ENCODE results near the gene EIPR1.

EIPR1 gene

GRCh38 chr2:3324036-3324386 is 53.6 kb downstream of the EIPR1 start:
- WGBS, 2 experiments (ENCODE audit: insufficient coverage in 2 of 2): 91 to 97% methylated on average over 10 to 11 of the region's 11 CpGs
- Histone ChIP-seq H3K27ac (ENCODE audit: low read depth, low read length, severe bottlenecking) (no peak overlapping the region), H3K9me3 (ENCODE audit: control insufficient read depth, low read length) (no peaks in the 10 kb centered on the region), H3K36me3 (ENCODE audit: control insufficient read depth, insufficient read depth, low read length) (peaks cover under 1% of the 10 kb centered on the region), H3K4me1 (ENCODE audit: control insufficient read depth, insufficient read depth, low read length, poor library complexity, severe bottlenecking) (no peaks in the 10 kb centered on the region), H3K4me3 (ENCODE audit: extremely low read depth, insufficient read depth, low read length, poor library complexity, severe bottlenecking) (no peak overlapping the region)

- WGBS, 2 experiments (ENCODE audit: insufficient coverage in 2 of 2): 95% methylated on average over 17 to 18 of the region's 19 CpGs
- Histone ChIP-seq H3K36me3 (ENCODE audit: control insufficient read depth, insufficient read depth, low read length) (peaks cover 6% of the 10 kb centered on the region), H3K27ac (ENCODE audit: low read depth, low read length, severe bottlenecking) (no peak overlapping the region), H3K4me3 (ENCODE audit: extremely low read depth, insufficient read depth, low read length, poor library complexity, severe bottlenecking) (no peak overlapping the region), H3K9me3 (ENCODE audit: control insufficient read depth, low read length) (no peaks in the 10 kb centered on the region), H3K4me1 (ENCODE audit: control insufficient read depth, insufficient read depth, low read length, poor library complexity, severe bottlenecking) (no peaks in the 10 kb centered on the region)
These were observed 54.1 kb downstream of the EIPR1 start for GRCh38 chr2:3323360-3324035.

GRCh38 chr2:3322311-3322970 is 55.2 kb downstream of the EIPR1 start:
- Histone ChIP-seq H3K36me3 (ENCODE audit: control insufficient read depth, insufficient read depth, low read length) (peaks cover 10% of the 10 kb centered on the region), H3K27ac (ENCODE audit: low read depth, low read length, severe bottlenecking) (no peak overlapping the region), H3K9me3 (ENCODE audit: control insufficient read depth, low read length) (no peaks in the 10 kb centered on the region), H3K4me3 (ENCODE audit: extremely low read depth, insufficient read depth, low read length, poor library complexity, severe bottlenecking) (no peak overlapping the region), H3K4me1 (ENCODE audit: control insufficient read depth, insufficient read depth, low read length, poor library complexity, severe bottlenecking) (no peaks in the 10 kb centered on the region)
- WGBS, 2 experiments (ENCODE audit: insufficient coverage in 2 of 2): 94 to 95% methylated on average over 17 of the region's 18 CpGs

- H3K9me3 ChIP-seq (ENCODE audit: control insufficient read depth, low read length): no peaks in the 10 kb centered on the region
- 92 to 95% methylated on average over 14 to 17 of the region's 17 CpGs for WGBS, 2 experiments (ENCODE audit: insufficient coverage in 2 of 2)
- no peak overlapping the region for H3K27ac ChIP-seq (ENCODE audit: low read depth, low read length, severe bottlenecking)
- no peak overlapping the region for H3K4me3 ChIP-seq (ENCODE audit: extremely low read depth, insufficient read depth, low read length, poor library complexity, severe bottlenecking)
- H3K4me1 ChIP-seq (ENCODE audit: control insufficient read depth, insufficient read depth, low read length, poor library complexity, severe bottlenecking): no peaks in the 10 kb centered on the region
- peaks cover 10% of the 10 kb centered on the region for H3K36me3 ChIP-seq (ENCODE audit: control insufficient read depth, insufficient read depth, low read length)
These were observed 55.8 kb downstream of the EIPR1 start for GRCh38 chr2:3321825-3322224.

GRCh38 chr2:3320910-3321605 is 56.6 kb downstream of the EIPR1 start:
- WGBS, 2 experiments (ENCODE audit: insufficient coverage in 2 of 2): 74 to 82% methylated on average over 11 to 15 of the region's 16 CpGs
- Histone ChIP-seq H3K36me3 (ENCODE audit: control insufficient read depth, insufficient read depth, low read length) (peaks cover 10% of the 10 kb centered on the region), H3K4me3 (ENCODE audit: extremely low read depth, insufficient read depth, low read length, poor library complexity, severe bottlenecking) (no peak overlapping the region), H3K4me1 (ENCODE audit: control insufficient read depth, insufficient read depth, low read length, poor library complexity, severe bottlenecking) (no peaks in the 10 kb centered on the region), H3K27ac (ENCODE audit: low read depth, low read length, severe bottlenecking) (no peak overlapping the region), H3K9me3 (ENCODE audit: control insufficient read depth, low read length) (no peaks in the 10 kb centered on the region)

GRCh38 chr2:3319745-3320566 is 57.7 kb downstream of the EIPR1 start:
- Histone ChIP-seq H3K36me3 (ENCODE audit: control insufficient read depth, insufficient read depth, low read length) (peaks cover 10% of the 10 kb centered on the region), H3K4me3 (ENCODE audit: extremely low read depth, insufficient read depth, low read length, poor library complexity, severe bottlenecking) (no peak overlapping the region), H3K4me1 (ENCODE audit: control insufficient read depth, insufficient read depth, low read length, poor library complexity, severe bottlenecking) (no peaks in the 10 kb centered on the region), H3K27ac (ENCODE audit: low read depth, low read length, severe bottlenecking) (no peak overlapping the region), H3K9me3 (ENCODE audit: control insufficient read depth, low read length) (no peaks in the 10 kb centered on the region)
- 91 to 97% methylated on average over 23 to 25 of the region's 26 CpGs for WGBS, 2 experiments (ENCODE audit: insufficient coverage in 2 of 2)

- WGBS, 2 experiments (ENCODE audit: insufficient coverage in 2 of 2): 95 to 96% methylated on average over 10 to 12 of the region's 13 CpGs
- Histone ChIP-seq H3K9me3 (ENCODE audit: control insufficient read depth, low read length) (no peaks in the 10 kb centered on the region), H3K36me3 (ENCODE audit: control insufficient read depth, insufficient read depth, low read length) (peaks cover 10% of the 10 kb centered on the region), H3K4me3 (ENCODE audit: extremely low read depth, insufficient read depth, low read length, poor library complexity, severe bottlenecking) (no peak overlapping the region), H3K4me1 (ENCODE audit: control insufficient read depth, insufficient read depth, low read length, poor library complexity, severe bottlenecking) (no peaks in the 10 kb centered on the region), H3K27ac (ENCODE audit: low read depth, low read length, severe bottlenecking) (no peak overlapping the region)
These were observed 58.5 kb downstream of the EIPR1 start for GRCh38 chr2:3319134-3319533.

- WGBS, 2 experiments (ENCODE audit: insufficient coverage in 2 of 2): 93 to 94% methylated on average over 25 to 27 of the region's 27 CpGs
- no peaks in the 10 kb centered on the region for H3K9me3 ChIP-seq (ENCODE audit: control insufficient read depth, low read length)
- peaks cover 10% of the 10 kb centered on the region for H3K36me3 ChIP-seq (ENCODE audit: control insufficient read depth, insufficient read depth, low read length)
- H3K4me1 ChIP-seq (ENCODE audit: control insufficient read depth, insufficient read depth, low read length, poor library complexity, severe bottlenecking): no peaks in the 10 kb centered on the region
- H3K27ac ChIP-seq (ENCODE audit: low read depth, low read length, severe bottlenecking): no peak overlapping the region
- H3K4me3 ChIP-seq (ENCODE audit: extremely low read depth, insufficient read depth, low read length, poor library complexity, severe bottlenecking): no peak overlapping the region
These were observed 59.6 kb downstream of the EIPR1 start for GRCh38 chr2:3317871-3318590.

GRCh38 chr2:3317277-3317685 is 60.3 kb downstream of the EIPR1 start:
- H3K4me1 ChIP-seq (ENCODE audit: control insufficient read depth, insufficient read depth, low read length, poor library complexity, severe bottlenecking): no peaks in the 10 kb centered on the region
- H3K9me3 ChIP-seq (ENCODE audit: control insufficient read depth, low read length): no peaks in the 10 kb centered on the region
- H3K4me3 ChIP-seq (ENCODE audit: extremely low read depth, insufficient read depth, low read length, poor library complexity, severe bottlenecking): no peak overlapping the region
- 95 to 98% methylated on average over 14 to 20 of the region's 21 CpGs for WGBS, 2 experiments (ENCODE audit: insufficient coverage in 2 of 2)
- H3K27ac ChIP-seq (ENCODE audit: low read depth, low read length, severe bottlenecking): no peak overlapping the region
- peaks cover 10% of the 10 kb centered on the region for H3K36me3 ChIP-seq (ENCODE audit: control insufficient read depth, insufficient read depth, low read length)

Data from mesodermal cell (in vitro differentiated cells).